Neural crest cell (in vitro differentiated cells): ENCODE measurements around the gene SLCO4A1. TPM values are rescaled to one million over a fixed set of nuclear protein-coding genes. Genes with fewer than 3 reads are reported as not detected.

ENCODE experiments used
- DNase-seq: peaks from one replicate; pipeline ENCODE4 v3.0.0; 2021; ENCODE audit warnings: low read depth, mixed read lengths, low spot score
- H3K27ac Mint-ChIP-seq: one replicate; pipeline ENCODE4 v1.8.0; 2021; ENCODE audit warnings: mild to moderate bottlenecking, mixed read lengths; ENCODE audit not compliant: unreplicated experiment
- H3K27me3 Mint-ChIP-seq: 2 replicates; pipeline ENCODE4 v1.8.0; 2021; ENCODE audit warnings: low read depth, mild to moderate bottlenecking, mixed read lengths
- H3K36me3 Mint-ChIP-seq: 2 replicates; pipeline ENCODE4 v1.8.0; 2021; ENCODE audit warnings: low read depth, mild to moderate bottlenecking, mixed read lengths
- H3K4me1 Mint-ChIP-seq: 2 replicates; pipeline ENCODE4 v1.8.0; 2021; ENCODE audit warnings: mixed read lengths
- H3K4me3 Mint-ChIP-seq: one replicate; pipeline ENCODE4 v1.8.0; 2021; ENCODE audit warnings: mild to moderate bottlenecking, mixed read lengths
- H3K9me3 Mint-ChIP-seq: 2 replicates; pipeline ENCODE4 v1.8.0; 2021; ENCODE audit warnings: mixed read lengths
- CTCF ChIP-seq: fragments of 200-600 bp; sonication (generic); conservative IDR thresholded peaks from 2 replicates; pipeline ENCODE4 v1.5.0; 2021; ENCODE audit warnings: antibody characterized with exemption, mild to moderate bottlenecking
- total RNA-seq: library from RNA; stranded (reverse); gene quantifications from 2 replicates; pipeline ENCODE4 v1.2.1, GENCODE V29; 2021

Gene SLCO4A1
- total RNA-seq, 1 donor from 2014 or later: 7.0 TPM

GRCh38 chr20:62691487-62691886 lies 49.2 kb downstream of the SLCO4A1 start:
- Mint-ChIP-seq H3K27ac (no peak overlapping the region), H3K9me3 (no peaks in the 10 kb centered on the region), H3K4me1 (peaks cover 27% of the 10 kb centered on the region), H3K36me3 (no peaks in the 10 kb centered on the region), H3K27me3 (no peaks in the 10 kb centered on the region), H3K4me3 (no peak overlapping the region)
- no peak for TF ChIP-seq CTCF
- no peak for DNase-seq

- peaks cover 27% of the 10 kb centered on the region for H3K4me1 Mint-ChIP-seq
Observed at GRCh38 chr20:62692176-62692575, 49.9 kb downstream of the SLCO4A1 start.

GRCh38 chr20:62692801-62693523 lies 50.7 kb downstream of the SLCO4A1 start:
- no peak overlapping the region for H3K4me3 Mint-ChIP-seq
- TF ChIP-seq CTCF: no peak

More at GRCh38 chr20:62692176-62692575, 49.9 kb downstream of the SLCO4A1 start:
- H3K36me3 Mint-ChIP-seq: no peaks in the 10 kb centered on the region
- no peak for DNase-seq
- H3K9me3 Mint-ChIP-seq: no peaks in the 10 kb centered on the region
- no peak overlapping the region for H3K27ac Mint-ChIP-seq
- H3K4me3 Mint-ChIP-seq: no peak overlapping the region
- no peak for TF ChIP-seq CTCF
- no peaks in the 10 kb centered on the region for H3K27me3 Mint-ChIP-seq

GRCh38 chr20:62693524-62693922 lies 51.2 kb downstream of the SLCO4A1 start:
- no peaks in the 10 kb centered on the region for H3K36me3 Mint-ChIP-seq
- H3K4me1 Mint-ChIP-seq: peaks cover 30% of the 10 kb centered on the region
- TF ChIP-seq CTCF: no peak
- DNase-seq: no peak
- H3K9me3 Mint-ChIP-seq: no peaks in the 10 kb centered on the region
- H3K27ac Mint-ChIP-seq: no peak overlapping the region
- H3K27me3 Mint-ChIP-seq: no peaks in the 10 kb centered on the region
- H3K4me3 Mint-ChIP-seq: no peak overlapping the region

More at GRCh38 chr20:62692801-62693523, 50.7 kb downstream of the SLCO4A1 start:
- Mint-ChIP-seq H3K9me3 (no peaks in the 10 kb centered on the region), H3K4me1 (peaks cover 32% of the 10 kb centered on the region), H3K27ac (no peak overlapping the region), H3K36me3 (no peaks in the 10 kb centered on the region), H3K27me3 (no peaks in the 10 kb centered on the region)
- DNase-seq: no peak

- peaks cover 26% of the 10 kb centered on the region for H3K4me1 Mint-ChIP-seq
- DNase-seq: no peak
- no peaks in the 10 kb centered on the region for H3K9me3 Mint-ChIP-seq
- no peak overlapping the region for H3K27ac Mint-ChIP-seq
- H3K36me3 Mint-ChIP-seq: no peaks in the 10 kb centered on the region
- no peaks in the 10 kb centered on the region for H3K27me3 Mint-ChIP-seq
- no peak for TF ChIP-seq CTCF
- no peak overlapping the region for H3K4me3 Mint-ChIP-seq
Observed at GRCh38 chr20:62694106-62694505, 51.8 kb downstream of the SLCO4A1 start.
